NCI-H446 treated with DMSO at 0.1 percent for 48 hours (cell line): ENCODE data around the gene CAMK2B.
"Not testable (repeated sequence)": the region's sequence is repeated elsewhere in the genome, so short reads cannot be mapped to it uniquely, and the experiment has no call there.

ENCODE experiments used
- DNase-seq: peaks from one replicate; lab custom pipeline; 2025; lab: John Stamatoyannopoulos, UW

Gene CAMK2B

DNA sequence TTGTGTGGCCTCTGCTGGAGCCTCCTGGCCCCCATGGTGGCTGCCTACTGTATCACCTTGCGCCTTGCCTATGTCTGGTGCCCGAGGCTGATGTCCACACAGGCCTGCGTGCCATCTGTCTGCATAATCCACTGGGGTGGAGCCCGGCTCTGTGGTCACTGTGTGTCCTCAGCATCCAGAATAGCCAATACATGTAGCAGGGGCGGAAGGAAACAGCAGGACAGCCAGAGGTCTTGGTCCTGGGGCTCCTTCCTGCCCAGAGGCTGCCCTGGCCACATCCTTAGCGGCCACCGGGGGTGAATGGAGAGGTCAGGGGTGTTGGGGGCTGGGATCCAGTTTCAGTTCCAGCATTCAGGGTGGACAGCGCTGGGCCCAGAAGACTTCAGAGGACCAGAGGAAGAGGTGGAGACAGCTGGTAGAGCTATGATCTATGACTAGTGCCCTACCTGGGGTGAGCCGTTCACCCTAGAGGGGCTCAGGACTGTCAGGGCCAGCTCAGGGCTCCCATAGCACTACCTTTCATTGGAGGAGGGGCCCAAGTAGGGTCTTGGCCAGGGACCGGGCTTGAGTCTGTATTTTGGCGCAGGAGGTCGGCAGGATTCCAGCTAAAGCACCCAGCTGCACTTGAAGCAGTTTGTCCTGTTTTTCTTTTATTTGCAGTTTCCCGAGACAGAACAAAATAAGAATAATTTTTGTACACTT is 108.7 kb downstream of the CAMK2B start:
- no peak for DNase-seq

DNA sequence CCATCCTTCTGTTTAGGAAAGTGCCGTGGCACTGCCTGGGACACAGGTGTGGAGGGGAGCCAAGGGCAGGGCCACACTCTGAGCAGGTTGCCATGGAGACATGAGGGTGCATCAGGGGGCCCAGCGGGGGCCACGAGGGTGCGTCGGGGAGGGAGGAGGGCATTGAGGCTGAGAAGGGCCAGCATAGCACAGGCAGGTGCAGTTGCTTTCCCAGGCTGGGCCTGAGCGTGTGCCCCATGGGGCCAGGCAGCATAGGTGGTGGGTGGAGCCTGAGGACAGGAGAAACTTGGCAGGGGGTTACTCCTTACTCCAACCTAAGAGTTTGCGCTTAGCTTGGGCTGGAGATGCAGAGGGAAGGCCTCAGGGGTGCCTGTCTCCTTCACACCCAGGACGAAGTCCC is 109.4 kb downstream of the CAMK2B start:
- DNase-seq, result no peak

DNA sequence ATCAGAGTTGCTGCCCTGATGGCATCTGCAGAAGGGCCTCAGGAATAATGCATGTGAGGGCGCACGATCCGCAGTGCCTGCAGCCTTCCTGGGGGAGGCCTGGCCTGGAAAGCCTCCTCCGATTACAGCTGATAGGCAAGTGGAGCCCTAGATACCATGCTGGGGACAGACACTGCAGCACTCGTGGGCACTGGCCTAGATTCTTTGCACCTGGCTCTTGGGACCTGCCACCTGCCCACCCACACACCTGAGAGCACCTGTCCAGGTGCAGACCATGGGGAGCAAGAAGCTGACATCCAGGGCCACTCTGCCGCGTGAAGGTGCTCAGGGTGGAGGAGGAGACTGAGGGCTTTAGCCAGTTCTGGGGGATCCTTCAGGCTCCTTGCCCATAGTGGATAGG is 109.9 kb downstream of the CAMK2B start:
- DNase-seq, result no peak

GRCh38 chr7:44213877-44214388 is 111.5 kb downstream of the CAMK2B start:
- DNase-seq, result no peak

GRCh38 chr7:44213206-44213876 is 112.1 kb downstream of the CAMK2B start:
- no peak for DNase-seq

DNA sequence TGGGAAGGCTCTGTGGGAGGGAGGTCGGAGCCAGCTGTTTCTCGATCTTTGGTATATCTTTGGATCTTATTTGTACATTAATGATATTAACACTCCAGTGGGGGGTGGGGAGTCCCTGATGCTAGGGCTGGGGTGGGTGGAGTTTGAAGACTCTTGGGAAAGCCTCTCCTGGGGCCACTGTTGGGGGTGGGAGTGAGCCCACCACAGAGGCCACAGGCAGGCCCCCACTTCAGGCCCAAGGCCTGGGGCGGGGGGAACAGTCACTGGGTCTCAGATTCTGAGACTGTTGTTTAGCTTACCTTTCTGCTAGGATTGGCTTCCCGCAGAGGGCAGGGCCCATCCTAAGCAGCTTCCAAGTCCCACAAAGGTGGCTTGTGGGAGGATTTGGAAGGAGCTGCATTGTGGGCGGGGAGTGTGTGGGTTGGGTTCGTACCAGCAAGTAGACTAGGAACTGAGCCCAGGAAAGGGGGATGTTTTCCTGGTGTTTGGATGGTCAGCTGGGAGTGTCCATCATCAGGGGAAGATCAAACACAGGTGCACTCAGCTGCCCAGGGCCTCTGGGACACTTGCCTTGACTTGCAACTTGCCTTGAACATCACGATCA is 112.7 kb downstream of the CAMK2B start:
- DNase-seq, result no peak

DNA sequence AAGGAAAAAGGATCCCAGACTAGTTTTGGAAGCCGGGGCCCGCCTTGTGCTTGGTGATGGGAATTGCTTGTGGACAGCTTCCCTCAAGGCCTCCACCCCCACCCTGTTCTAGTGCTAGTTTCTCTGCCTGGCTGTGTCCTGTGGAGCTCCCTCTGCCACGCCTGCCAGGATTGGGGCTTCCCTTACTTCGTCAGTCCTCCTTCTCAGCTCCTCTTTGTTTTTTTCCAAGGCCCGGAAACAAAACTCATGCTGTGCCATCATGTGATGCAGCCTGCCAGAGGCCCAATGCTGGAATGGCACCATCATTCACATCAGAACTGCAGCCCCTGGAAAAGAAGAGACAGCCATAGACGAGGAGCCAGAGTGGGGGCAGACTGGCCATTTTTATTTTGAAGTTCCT is 113.4 kb downstream of the CAMK2B start:
- no peak for DNase-seq

DNA sequence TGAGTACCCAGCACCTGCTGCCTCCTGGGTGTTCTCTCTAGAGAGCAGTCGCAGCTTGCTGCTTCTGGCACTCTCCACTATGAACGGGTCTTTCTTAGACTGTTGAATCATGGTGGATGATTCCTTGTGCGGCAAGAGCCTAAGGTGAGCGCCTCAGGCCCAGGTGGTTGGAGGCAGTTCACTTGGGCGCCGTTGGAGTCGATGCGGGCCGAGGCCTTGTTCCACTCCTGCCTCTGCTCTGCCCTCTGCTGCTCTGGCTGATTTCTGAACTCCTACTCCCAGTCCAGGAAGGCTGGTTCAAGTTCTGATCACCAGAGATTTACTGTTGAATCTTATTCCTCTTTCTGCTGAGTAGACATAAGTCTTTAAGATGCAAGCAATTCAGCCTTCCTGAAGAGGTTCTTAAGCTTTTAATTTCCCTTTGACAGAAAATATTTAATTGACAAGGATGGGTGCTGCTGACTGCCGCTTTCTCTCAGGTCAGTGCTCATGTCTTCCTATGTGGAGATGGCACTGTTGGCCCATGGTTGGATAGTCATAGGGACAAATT is 114.2 kb downstream of the CAMK2B start:
- no peak for DNase-seq

DNA sequence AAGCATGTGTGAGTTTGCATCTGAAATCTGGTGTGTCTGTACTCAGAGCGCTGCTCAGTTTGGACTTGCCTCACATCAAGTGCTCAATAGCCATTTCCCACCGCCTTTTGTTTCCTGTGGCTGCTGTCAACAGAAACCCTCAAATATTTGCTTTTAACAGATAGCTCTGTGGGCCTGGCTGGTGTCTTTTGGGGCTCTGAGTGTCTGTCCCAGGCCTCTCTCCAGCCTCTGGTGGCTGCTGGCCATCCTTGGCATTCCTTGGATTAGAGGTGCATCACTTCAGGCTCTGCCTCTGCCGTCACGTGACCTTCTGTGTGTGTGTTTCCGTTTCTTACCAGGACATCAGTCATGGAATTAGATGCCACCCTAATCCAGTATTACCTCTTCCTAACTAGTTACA is 115.3 kb downstream of the CAMK2B start:
- DNase-seq, result no peak

- no peak for DNase-seq
Measured at GRCh38 chr7:44208085-44208484, 117.3 kb downstream of the CAMK2B start.

DNA sequence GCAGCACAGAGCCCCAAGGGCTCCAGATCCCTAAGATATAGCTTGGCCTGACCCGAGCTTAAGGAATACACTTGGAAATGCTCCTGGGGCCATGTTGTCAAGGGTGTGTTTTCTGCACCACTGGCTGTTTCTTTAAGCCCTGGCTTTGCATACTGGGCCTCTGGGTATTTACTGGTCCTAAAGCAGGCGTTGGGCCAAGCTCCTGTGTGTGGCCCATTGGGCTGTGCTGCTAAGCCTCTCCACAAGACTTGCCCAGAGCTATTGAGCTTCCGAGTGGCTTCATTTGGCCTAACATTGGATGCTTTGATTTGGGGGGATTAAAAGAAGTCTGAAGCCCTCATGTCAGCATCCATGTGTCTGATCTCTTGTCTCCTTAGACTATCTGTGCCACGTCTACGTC is 119.4 kb downstream of the CAMK2B start:
- no peak for DNase-seq

DNA sequence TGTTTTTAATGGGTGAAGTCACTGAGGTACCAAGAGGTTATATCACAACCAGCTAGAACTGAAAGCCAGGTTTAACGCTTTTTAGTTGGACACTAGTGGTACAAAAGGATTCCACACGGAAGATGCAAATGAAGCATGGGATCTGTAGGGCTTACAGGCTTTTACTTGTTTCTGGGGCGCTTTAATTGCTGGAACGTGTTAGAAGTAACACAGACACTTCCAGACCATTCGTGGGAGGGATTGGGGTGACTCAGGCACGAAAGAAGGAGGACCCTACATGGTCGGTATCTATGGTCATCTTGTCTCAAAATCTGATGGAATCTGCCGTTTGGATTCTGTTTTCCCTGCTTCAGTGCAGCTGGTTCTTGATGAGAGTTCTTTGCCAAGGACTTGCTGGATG is 123.6 kb downstream of the CAMK2B start:
- no peak for DNase-seq

- DNase-seq, result peak; percentile 92
Measured at GRCh38 chr7:44200699-44201461, 124.5 kb downstream of the CAMK2B start, which contains the start of gene YKT6. TSS of gene YKT6 (plus strand) at chr7:44200978. CDS start at chr7:44201136, 158 bp downstream.

GRCh38 chr7:44200163-44200562 is 125.2 kb downstream of the CAMK2B start:
- not testable (repeated sequence) for DNase-seq

DNA sequence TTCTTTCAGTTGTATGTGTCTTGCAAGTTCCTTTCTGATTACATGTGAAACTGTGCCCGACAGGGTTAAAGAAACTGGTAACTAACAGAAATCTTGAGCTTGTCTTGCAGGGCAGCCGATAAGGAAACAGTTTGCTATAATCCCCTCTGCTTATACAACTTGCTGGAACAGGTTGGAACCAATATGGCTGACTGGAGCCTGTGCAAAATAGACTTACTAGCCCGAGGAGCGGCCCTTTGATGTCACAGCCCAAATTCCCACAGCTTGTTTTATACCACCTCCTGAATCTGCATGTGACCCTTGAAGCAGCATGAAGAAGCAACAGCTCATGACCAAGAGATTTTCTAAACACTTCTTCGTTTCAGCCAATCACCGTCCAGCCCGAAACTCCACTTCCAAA is 127.9 kb downstream of the CAMK2B start:
- DNase-seq, result no peak

DNA sequence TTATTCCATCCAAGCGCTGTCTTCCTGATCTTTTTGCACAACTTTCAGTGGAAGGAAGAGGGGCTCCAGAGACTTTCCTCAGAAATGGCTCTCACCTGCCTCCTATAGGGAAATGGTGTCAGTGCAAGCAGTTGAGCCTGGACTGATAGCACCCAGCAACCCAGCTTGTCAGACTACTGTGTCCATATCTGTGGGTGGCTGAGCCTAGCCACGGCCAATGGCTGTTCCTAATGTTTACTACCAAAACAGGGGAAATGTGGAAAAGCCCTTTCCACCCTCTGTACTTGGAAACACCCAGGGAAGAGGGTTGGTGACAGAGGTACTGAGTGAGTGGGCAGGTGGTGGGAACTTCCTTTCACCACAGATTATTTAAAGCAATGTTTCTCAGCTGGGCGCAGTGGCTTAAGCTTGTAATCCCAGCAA is 128.9 kb downstream of the CAMK2B start:
- peak; percentile 12 for DNase-seq

DNA sequence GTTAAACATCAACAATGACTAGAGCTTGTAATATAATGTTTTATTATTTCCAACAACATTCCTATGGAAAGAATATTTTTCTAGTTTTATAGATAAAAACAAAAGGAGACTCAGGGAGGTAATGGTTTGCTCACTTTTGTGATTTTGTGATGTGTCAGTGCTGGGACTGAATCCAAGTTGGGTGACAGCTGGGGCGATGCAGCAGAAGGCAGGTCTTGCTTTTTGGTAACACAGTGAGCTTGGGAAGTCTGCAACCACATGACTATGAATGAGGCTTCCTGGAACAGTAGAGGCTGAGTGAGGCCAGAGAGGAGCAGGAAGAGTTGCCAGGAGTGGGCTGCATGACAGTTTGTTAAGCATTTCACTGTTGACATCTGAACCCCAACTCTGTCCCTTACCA is 129.5 kb downstream of the CAMK2B start:
- DNase-seq, result peak; percentile 15

- DNase-seq, result no peak
Measured at GRCh38 chr7:44194562-44195145, 130.7 kb downstream of the CAMK2B start.

DNA sequence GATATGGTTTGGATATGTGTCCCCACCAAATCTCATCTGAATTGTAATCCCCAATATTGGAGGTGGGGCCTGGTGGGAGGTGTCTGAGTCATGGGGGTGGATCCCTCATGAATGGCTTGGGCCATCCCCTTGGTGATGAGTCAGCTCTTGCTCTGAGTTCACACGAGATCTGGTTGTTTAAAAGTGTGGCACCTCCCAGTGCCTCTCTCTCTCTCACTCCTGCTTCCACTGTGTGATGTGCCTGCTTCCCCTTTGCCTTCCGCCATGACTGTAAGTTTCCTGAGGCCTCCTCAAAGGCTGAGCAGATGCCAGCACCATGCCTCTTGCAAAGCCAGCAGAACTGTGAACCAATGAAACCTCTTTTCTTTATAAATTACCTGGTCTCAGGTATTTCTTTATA is 131.3 kb downstream of the CAMK2B start:
- DNase-seq, result no peak

DNA sequence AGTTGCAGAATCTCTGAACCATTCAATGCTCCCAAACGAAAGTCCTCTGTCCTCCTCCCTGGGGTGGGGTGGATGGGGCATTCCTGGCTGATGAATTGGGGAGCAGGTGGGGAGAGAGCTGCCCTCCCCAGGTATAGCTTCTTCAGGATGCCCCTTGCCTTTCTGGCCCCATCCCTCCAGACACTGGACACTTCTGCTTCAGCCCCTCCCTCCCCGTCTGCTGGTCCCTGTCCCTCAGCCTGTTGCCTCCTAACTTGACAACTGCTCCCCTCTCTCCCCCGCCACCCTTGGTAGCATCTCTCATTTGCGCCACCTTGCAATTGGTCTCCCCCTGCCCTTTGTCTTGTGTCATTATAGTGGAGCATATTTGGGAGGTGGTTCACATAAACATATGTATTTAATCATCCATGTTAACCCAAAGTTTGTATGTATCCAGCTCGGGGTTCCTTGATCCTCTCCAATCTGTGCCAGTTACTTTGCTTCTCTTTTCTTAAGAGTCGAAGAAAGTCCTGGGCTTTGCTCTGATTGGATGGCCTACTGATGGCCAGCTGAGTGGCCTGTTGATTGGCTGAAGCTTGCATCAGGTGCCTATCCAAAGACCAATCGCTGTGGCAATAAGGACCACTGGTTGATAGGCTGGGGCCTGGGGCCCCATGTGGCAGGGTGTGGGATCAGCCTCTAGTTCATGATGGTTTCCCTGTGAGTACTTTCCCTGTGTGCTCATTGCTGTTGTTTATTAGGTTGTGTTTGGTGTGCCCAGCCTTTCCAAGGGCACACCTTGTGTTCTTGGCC is 132.2 kb downstream of the CAMK2B start:
- DNase-seq, result no peak

- no peak for DNase-seq
Measured at GRCh38 chr7:44191171-44191570, 134.2 kb downstream of the CAMK2B start.
